Spleen (tissue), 7 donors: ENCODE data around the gene CXXC4.

Experiments
- POLR2A ChIP-seq, 3 donors: fragments of 450-650 bp; IDR thresholded peaks; one replicate each; pipeline ENCODE4 v1.5.1; 2017; ENCODE audit warnings: antibody characterized with exemption in 3 of 3, mild to moderate bottlenecking in 1 of 3
- TF ChIP-seq, protein P1 (sequence below), 11 experiments: fragments of 200-600 bp in 7 of 11; fragments of 450-650 bp in 4 of 11; sonication (generic) in 4 of 11; IDR thresholded peaks in 8 of 11; conservative IDR thresholded peaks in 3 of 11; 1 replicate in 7 of 11; 2 replicates in 4 of 11; pipeline versions ENCODE4 v1.4.0 to v1.8.0; 2016 to 2021; ENCODE audit warnings: antibody characterized with exemption in 11 of 11, inconsistent platforms in 4 of 11, mild to moderate bottlenecking in 1 of 11
- donor health status: DM: no; HTN: no; CAD: no; lungs with moderate emphysema.
- donor health status: DM: no; HTN: no; CAD: no.
- donor health status: DM: no; HTN: no; CAD: no.

DNA sequence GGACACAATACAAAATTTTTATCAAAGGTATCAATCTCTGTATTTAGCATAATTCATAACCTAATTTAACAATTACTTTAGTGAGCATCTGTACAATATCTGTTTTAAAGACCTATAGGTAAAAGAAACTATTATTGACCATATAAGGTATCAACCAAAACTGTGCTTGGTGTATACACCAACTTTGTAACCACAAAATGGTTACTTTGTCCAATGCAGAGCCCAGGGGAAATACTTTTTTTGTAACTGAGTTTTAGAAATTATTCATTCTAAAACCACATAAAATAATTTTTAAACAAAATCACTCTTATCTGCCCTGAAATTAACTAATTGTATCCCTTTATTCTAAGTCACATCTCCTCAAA, 5.0 kb downstream of the CXXC4 start:
- TF ChIP-seq, protein P1, sequence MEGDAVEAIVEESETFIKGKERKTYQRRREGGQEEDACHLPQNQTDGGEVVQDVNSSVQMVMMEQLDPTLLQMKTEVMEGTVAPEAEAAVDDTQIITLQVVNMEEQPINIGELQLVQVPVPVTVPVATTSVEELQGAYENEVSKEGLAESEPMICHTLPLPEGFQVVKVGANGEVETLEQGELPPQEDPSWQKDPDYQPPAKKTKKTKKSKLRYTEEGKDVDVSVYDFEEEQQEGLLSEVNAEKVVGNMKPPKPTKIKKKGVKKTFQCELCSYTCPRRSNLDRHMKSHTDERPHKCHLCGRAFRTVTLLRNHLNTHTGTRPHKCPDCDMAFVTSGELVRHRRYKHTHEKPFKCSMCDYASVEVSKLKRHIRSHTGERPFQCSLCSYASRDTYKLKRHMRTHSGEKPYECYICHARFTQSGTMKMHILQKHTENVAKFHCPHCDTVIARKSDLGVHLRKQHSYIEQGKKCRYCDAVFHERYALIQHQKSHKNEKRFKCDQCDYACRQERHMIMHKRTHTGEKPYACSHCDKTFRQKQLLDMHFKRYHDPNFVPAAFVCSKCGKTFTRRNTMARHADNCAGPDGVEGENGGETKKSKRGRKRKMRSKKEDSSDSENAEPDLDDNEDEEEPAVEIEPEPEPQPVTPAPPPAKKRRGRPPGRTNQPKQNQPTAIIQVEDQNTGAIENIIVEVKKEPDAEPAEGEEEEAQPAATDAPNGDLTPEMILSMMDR (IDR thresholded peaks at IDR 0.05 in 8 of 11, conservative IDR thresholded peaks at IDR 0.05 in 3 of 11), result no peak
- no peak for TF ChIP-seq POLR2A (IDR thresholded peaks at IDR 0.05)
